Limb (tissue), 2 donors: ENCODE results near the gene CYP2R1.
A peak's percentile ranks its signal among the peaks of the same experiment; 100 is the strongest.
"Not testable (repeated sequence)": the region's sequence is repeated elsewhere in the genome, so short reads cannot be mapped to it uniquely, and the experiment has no call there.

Experiments used
- DNase-seq, 2 donors: peaks; one replicate each; pipeline ENCODE4 v3.0.0-alpha.2; 2016; ENCODE audit errors: extremely low spot score in 2 of 2

CYP2R1 gene

GRCh38 chr11:14894657-14895598 is 2.9 kb upstream of the CYP2R1 start:
- no peak for DNase-seq

- DNase-seq, result no peak
Measured at GRCh38 chr11:14892577-14892976, 546 bp upstream of the CYP2R1 start.

- peak; percentile 89 to 95 for DNase-seq
Measured at GRCh38 chr11:14891143-14892035, 642 bp downstream of the CYP2R1 start.

- DNase-seq, result no peak
Measured at GRCh38 chr11:14886513-14886912, 5.5 kb downstream of the CYP2R1 start.

GRCh38 chr11:14884667-14885273 is 7.3 kb downstream of the CYP2R1 start:
- no peak for DNase-seq

GRCh38 chr11:14883683-14884082 is 8.3 kb downstream of the CYP2R1 start:
- not testable (repeated sequence) for DNase-seq

- DNase-seq, result no peak
Measured at GRCh38 chr11:14882196-14882595, 9.8 kb downstream of the CYP2R1 start.

- DNase-seq, result no peak
Measured at GRCh38 chr11:14881576-14882193, 10.3 kb downstream of the CYP2R1 start.

DNA sequence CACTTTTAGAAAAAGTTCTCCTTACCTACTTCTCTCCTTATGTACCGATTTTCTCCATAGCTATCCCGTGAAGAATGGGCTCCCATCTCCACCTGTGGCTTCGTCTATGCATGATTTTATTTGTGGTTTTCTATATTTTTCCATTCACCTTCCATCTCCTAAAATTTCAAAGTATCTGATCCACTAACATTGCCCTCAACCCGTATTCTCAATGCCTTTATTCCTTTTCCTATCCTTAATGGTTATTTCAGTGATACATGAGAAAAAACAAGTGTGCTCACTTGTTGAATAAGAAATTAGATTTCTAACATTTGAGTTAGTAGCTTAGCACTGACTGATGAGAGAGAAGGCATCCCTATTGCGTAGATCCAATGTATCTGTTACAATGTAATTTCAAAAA is 16.9 kb downstream of the CYP2R1 start:
- no peak for DNase-seq

- DNase-seq, result no peak
Measured at GRCh38 chr11:14873632-14874031, 18.4 kb downstream of the CYP2R1 start.

GRCh38 chr11:14872032-14872431 is 20.0 kb downstream of the CYP2R1 start:
- DNase-seq, result no peak

DNA sequence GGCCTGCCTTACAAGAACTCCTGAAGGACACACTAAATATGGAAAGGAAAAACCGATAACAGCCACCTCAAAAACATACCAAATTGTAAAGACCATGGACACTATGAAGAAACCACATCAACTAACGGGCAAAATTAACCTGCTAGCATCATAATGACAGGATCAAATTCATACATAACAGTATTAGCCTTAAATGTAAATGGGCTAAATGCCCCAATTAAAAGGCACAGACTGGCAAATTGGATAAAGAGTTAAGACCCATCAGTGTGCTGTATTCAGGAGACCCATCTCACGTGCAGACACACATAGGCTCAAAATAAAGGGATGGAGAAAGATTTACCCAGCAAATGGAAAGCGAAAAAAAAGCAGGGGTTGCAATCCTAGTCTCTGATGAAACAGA is 28.3 kb downstream of the CYP2R1 start:
- not testable (repeated sequence) for DNase-seq

- no peak for DNase-seq
Measured at GRCh38 chr11:14861680-14862079, 30.4 kb downstream of the CYP2R1 start.

DNA sequence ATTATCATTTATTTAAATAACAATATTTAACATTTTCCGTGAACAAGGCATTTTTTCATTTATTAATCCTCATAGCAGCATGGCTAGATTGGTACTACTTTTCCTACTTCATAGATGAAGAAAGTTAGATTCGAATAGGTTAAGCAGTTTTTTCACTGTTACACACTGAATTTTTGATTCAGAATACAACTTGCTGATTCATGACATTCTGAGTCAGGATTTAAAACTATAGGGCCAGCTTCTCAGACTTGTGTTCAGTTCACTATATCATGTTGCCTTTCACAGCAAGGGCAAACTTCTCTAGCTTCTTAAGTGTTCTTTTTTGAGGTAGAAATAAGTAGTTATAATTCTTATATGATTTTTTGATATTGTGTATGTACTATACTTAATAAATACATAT is 31.5 kb downstream of the CYP2R1 start:
- no peak for DNase-seq

GRCh38 chr11:14858404-14858803 is 33.6 kb downstream of the CYP2R1 start:
- no peak for DNase-seq

GRCh38 chr11:14857621-14858020 is 34.4 kb downstream of the CYP2R1 start:
- DNase-seq, result no peak

DNA sequence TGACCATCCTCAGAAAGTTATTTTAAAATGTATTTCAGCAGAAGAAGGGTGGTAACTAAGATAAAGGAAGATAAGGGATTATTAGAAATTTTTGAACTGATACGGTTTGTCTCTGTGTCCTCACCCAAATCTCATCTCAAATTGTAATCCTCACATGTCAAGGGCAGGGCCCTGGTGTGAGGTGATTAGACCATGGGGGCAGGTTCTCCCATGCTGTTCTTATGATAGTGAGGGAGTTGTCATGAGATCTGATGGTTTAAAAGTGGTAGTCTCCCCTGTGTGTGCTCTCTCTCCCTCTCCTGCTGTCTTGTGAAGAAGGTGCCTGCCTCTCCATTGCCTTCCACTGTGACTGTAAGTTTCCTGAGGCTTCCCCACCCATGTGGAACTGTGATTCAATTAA is 36.1 kb downstream of the CYP2R1 start:
- DNase-seq, result no peak

GRCh38 chr11:14854057-14854456 is 38.0 kb downstream of the CYP2R1 start:
- DNase-seq, result no peak

DNA sequence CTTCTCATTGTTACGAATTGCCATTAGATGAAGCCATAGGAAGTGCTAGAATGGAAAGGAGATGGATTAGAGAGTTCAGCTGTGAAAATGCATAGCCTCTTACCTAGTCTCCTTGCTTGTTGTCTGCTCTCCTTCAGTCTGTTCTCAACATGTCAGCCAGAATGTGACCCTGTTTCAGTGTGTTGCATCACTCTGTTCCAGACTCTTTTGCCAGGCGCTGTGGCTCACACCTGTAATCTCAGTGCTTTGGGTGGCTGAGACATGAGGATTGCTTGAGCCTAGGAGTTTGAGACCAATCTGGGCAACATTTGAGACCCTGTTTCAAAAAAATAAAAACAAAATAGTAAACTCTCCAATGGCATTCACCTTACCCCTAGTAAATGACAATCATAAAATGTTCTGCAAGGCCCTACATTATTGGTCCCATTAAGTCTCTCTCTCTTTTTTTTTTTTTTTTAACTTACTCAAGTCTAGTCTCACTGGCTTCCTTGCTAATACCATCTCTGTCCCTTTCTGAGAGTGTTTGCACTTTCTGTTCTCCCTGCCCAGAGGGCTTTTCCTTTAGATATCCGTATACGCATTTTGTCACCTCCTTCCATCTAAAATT is 39.4 kb downstream of the CYP2R1 start:
- no peak for DNase-seq

GRCh38 chr11:14842002-14842401 is 50.0 kb downstream of the CYP2R1 start:
- no peak for DNase-seq
